Muscle of arm (tissue), 12 donors: ENCODE results near the gene TMEM139. TPM values are rescaled to one million over a fixed set of nuclear protein-coding genes. Genes with fewer than 3 reads are reported as not detected.
"Not testable (repeated sequence)": the region's sequence is repeated elsewhere in the genome, so short reads cannot be mapped to it uniquely, and the experiment has no call there.

Experiments used
- DNase-seq: peaks from one replicate; pipeline ENCODE4 v3.0.0-alpha.2; 2013
- polyA plus RNA-seq, 12 donors: library from polyadenylated mRNA; unstranded; fragments of 120-200 nt; gene quantifications; one replicate each; pipeline ENCODE4 v1.2.1, GENCODE V29; 2013; ENCODE audit not compliant: insufficient read length in 12 of 12

TMEM139 gene
- polyA plus RNA-seq, 12 donors = 0.53 to 4.1 (median 0.98) TPM; not detected in 2

DNA sequence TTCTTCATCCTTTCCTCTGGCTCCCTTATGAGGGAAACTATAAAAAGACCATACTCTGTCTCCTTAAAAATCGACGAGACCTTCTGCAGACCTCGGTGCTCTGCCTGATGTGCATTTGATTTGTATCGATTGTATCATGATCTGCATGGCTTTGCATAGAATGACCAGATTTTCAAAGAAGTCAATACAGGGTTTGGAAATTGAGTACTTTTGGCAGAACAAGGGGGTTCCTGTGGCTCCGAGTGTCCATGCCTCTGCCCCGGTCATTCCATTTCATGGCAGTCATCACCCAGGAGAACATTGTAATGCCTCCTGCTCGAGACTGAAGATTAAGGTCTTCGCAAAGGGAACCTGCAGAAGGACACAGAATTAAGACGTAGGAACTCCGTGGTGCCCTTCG is 4.1 kb downstream of the TMEM139 start:
- no peak for DNase-seq

DNA sequence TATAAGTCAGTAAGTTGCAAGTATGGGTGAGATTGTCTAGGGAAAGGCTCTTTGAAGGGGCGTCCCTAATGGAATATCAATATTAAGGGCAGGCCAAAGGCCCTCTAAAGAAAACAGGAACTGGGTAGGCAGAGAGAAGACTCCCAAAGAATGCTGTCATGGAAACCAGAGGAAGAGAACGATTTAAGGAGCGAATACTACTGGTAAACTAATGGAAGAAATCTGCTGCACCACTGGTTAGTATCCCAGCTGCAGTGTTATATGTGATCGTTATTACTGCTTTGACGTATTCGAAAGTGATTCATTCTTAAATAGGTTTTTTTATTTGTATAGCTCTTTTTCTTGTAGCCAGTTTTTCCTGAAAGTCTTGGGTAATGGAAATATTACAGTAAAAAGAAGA is 4.7 kb downstream of the TMEM139 start:
- no peak for DNase-seq

DNA sequence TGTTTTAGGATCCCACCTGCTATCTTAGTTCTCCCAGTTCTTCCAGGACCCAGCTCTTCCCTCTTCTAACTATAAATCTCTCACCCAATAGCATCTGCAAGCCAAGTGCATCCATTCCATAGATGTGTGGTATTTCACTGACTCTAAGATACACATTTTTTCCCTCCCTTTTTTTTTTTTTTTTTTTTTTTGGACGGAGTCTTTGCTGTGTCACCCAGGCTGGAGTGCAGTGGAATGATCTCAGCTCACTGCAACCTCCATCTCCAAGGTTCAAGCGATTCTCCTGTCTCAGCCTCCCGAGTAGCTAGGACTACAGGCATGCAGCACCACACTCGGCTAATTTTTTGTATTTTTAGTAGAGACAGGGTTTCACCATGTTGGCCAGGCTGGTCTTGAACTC is 5.1 kb downstream of the TMEM139 start:
- not testable (repeated sequence) for DNase-seq

DNA sequence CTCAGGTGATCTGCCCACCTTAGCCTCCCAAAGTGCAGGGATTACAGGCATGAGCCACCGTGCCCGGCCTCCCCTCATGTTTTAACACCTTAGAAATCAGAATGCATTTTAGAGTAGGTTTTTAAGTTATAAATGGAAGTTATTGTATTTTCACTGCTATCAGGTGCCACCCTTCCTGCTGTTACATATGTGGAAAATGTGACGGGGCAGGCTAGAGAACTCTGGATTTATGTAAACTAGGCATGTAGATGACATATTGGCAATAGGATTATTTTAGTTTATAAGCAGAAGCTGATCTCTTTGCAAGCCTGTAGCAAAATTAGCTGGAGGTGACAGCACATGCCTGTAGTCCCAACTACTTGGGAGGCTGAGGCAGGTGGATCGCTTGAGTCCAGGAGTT is 5.5 kb downstream of the TMEM139 start:
- DNase-seq = no peak

DNA sequence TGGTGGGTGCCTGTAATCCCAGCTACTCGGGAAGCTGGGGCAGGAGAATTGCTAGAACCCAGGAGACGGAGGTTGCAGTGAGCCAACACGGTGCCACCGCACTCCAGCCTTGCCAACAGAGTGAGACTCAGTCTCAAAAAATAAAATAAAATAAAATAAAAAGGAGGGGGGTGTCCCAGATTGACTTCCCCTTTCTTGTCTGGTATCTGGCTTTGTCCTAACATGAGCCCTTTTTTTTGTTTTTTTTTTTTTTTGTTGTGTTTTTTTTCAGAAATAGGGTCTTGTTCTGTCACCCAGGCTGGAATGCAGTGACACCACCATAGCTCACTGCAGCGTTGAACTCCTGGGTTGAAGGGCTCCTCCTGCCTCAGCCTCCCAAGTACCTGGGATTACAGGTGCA is 8.1 kb downstream of the TMEM139 start:
- DNase-seq = no peak

DNA sequence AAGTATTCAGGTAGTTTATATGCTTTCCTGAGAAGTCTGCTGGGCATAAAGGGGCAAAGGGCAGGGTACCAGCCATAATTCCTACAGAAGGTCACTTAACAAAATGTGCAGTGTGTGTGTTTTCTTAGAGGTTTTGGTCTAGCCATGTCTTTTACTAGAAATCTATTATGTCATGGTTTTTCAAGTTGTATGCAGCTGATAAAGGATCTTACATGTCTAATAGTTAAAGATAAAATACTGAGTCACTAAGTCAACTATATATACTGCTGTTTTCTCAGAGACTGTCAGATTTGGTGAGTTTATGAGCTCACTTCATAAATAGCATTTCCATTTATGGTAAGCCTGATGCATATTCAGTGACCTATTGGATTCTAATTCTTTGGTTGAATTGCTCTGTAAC is 11.1 kb downstream of the TMEM139 start:
- no peak for DNase-seq

DNA sequence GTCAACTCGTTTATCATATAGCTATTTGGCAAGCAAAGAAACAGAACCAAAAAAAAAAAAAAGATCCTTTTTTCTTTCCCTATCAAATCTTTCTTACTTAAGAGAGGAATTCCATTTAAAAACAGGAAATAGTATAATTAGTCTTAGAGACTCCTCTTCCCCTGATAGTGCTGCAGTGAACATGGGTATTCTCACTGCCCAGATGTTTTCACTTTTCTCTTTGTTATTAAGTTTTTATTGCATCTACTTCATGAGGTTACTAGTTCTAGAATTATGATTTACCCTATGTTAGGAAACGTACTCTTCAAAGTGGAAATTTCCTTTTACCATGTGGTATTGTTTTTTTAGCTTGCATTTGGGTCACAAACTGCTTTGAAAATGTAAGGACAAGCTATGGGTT is 11.9 kb downstream of the TMEM139 start:
- no peak for DNase-seq

DNA sequence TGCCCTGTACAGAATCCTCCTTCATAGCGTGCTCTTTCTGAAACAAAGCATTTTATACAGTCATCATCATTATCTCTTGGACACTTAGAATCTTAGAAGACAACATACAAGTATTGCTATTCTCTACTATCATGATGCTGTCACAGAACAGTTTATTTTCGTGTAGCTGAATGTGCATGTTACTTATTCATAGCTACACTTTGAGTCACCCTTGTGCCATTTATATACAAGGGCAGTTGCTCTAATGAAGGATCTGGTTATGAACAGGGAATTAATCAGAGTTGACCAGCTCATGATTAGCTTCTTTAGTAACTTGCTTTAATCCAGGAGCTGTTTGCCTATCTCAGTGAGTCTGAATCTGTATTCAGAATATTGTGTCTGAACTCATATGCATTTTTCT is 14.6 kb downstream of the TMEM139 start:
- DNase-seq = no peak

DNA sequence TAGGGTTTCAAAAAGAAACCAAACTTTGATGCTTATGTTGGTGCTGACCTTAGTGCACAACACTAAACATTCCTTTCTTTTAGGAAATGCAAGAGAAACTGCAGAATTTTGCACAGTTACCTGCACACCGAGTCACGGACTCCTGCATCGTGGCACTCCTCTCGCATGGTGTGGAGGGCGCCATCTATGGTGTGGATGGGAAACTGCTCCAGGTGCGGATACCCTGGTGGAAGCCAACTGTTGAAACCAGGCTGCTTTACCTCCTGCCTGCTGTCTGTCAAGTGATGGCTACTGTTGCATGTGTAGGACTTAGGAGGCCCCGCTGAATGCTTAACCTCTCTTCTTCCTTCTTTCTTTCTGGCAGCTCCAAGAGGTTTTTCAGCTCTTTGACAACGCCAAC is 15.1 kb downstream of the TMEM139 start:
- no peak for DNase-seq

DNA sequence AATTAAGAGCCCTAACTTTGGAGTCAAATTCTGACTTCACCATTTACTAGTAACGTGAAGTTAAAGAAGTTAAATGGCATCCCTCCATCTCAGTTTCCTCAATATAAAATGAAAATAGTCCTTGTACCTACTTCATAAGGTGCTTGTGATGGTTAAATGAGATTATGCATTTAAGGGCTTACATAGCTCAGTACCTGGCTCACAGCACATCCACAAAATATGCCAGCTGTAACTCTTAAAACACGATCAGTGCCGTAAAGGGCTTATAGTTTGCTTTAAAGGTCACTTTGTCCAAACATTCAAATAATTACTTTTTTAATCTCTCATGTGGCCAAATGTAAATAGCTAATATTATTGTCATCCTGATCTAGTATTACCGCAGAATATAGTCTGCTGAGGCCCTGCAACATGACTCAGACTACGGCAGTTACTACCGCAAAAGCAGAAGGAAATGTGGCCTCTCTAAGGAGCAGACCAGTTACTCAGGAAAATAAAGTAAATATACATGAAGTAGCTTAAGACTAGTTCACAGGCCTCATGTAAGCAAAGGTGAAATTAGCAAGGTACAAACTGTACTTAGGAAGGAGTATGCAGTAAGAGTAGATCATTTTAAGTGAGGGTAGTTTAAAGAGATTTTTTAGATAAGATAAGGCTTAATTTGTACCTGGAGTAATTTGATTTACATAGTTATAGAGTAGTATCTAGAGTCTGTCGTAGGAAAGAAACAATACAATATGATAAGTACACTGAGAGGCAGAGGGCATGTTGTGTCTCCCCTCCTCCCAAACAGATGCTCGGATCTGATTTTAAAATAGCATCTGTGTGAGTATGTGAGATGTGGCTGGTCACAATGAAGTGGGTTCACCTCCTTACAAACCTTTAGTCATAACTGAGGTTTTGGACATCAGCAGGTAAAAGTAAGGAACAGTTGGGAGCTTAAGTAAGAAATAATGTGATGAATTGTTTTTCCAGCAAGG is 16.5 kb downstream of the TMEM139 start:
- DNase-seq = no peak

DNA sequence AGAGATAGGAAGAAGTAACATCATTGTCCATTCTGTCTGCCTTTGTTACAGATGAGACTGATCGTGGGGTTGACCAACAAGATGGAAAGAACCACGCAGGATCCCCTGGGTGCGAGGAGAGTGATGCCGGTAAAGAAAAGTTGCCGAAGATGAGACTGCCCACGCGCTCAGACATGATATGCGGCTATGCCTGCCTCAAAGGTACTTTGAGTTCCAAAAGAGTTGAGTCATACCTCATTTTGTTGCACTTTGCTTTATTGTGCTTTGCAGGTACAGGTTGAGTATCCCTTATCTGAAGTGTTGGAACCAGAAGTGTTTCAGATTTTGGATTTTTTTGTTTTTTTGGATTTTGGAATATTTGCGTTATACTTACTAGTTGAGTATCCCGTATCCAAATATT is 19.0 kb downstream of the TMEM139 start:
- no peak for DNase-seq

DNA sequence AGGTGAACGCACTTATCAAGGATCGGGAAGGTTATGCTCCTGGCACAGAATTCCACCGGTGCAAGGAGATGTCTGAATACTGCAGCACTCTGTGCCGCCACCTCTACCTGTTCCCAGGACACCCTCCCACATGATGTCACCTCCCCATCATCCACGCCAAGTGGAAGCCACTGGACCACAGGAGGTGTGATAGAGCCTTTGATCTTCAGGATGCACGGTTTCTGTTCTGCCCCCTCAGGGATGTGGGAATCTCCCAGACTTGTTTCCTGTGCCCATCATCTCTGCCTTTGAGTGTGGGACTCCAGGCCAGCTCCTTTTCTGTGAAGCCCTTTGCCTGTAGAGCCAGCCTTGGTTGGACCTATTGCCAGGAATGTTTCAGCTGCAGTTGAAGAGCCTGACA is 20.2 kb downstream of the TMEM139 start:
- no peak for DNase-seq

DNA sequence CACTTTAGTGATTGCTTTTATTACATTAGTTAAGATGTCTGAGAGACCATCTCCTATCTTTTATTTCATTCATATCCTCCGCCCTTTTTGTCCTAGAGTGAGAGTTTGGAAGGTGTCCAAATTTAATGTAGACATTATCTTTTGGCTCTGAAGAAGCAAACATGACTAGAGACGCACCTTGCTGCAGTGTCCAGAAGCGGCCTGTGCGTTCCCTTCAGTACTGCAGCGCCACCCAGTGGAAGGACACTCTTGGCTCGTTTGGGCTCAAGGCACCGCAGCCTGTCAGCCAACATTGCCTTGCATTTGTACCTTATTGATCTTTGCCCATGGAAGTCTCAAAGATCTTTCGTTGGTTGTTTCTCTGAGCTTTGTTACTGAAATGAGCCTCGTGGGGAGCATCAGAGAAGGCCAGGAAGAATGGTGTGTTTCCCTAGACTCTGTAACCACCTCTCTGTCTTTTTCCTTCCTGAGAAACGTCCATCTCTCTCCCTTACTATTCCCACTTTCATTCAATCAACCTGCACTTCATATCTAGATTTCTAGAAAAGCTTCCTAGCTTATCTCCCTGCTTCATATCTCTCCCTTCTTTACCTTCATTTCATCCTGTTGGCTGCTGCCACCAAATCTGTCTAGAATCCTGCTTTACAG is 20.8 kb downstream of the TMEM139 start:
- DNase-seq = no peak

DNA sequence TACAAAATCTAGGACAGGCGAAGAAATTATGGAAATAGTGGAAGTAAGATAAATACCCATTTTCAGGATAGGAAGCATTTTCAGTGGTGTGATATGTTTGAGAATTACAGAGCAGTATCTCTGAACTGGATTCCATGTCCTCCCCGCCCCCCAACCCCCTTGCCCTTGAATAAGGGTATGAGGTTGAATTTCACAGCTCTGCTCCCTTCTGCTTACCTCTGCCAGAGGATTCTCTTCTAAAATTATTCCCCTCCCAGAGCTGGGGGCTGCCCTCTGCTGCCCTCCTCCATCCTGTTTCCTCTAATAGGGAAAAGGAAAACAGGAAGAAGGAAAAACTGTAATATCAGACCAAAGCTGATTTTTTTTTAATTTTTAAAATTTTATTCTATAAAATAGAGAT is 23.9 kb downstream of the TMEM139 start:
- DNase-seq = no peak

DNA sequence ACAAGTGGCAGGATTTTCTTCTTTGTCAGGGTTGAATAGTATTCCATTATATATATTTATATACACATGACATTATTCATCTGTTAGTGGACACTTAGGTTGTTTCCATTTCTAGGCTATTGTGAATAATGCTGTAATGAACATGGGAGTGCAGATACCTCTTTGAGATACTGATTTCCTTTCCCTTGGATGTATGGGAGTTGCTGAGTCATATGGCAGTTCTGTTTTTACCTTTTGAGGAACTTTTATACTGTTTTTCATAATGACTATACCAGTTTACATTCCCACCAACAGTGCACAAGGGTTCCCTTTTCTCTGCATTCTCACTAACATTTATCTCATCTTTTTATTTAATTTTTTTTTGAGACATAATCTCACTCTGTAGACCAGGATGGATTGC is 29.4 kb downstream of the TMEM139 start:
- DNase-seq = no peak

DNA sequence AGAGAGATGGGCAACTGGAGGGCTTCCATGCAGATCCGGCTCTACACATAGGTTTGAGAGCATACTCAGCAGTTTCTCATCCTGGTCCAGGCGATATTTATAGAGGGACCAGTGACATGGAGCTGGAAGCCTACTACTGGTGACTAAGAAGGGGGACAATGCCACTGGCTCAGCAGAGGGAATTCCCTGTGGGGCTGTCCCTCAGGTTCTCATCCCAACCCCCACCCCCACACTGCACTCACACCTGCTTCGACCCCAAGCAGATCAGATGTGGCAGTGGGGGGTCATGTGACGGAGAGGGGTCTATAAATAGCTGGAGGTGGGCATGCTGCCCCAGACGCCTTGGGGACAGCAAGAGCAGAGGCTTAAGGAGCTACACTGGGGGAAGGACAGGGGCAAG is 31.0 kb downstream of the TMEM139 start, which contains the start of gene CLCN1:
Gene CLCN1 (plus strand): TSS at position 336 of the 400 bp plus-strand sequence. CDS start 102 bp downstream, outside the sequence.
- DNase-seq = no peak

DNA sequence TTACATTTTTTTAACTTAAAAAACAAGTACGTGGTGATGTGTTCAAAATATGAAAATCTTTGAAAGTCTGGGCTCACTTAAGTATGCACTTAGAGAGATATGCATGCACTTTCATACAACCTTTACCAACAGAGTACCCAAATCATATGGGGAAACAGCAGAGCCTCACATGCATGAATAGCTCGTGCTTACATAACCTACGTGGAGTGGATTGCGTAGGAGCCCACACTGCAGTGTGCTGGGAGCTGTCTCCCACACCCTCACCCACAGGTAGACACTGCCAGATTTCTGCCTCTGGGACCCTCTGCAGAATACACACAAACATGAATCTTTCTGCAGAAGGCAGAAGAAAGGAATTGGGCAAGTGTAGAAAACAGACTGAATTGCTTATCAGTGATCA is 31.7 kb downstream of the TMEM139 start:
- no peak for DNase-seq

DNA sequence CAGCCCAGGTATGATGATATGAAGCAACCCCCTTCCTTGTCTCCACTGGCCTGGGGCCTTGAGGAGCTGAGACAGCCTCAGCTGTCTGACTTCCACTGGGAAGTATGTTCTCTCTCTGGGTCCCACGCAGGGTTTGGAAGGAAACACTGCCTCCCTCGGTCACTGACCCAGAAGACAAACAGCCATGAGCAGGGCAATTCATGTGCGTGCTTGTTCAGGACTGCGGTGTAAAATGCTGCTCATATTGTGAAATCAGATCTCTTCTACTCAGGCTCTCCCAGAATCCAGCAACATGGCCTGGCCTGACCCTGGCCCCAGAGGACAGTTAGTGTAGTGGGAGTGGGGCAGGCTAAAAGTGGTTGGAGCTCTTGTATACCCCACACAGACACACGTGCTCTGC is 33.9 kb downstream of the TMEM139 start:
- no peak for DNase-seq

DNA sequence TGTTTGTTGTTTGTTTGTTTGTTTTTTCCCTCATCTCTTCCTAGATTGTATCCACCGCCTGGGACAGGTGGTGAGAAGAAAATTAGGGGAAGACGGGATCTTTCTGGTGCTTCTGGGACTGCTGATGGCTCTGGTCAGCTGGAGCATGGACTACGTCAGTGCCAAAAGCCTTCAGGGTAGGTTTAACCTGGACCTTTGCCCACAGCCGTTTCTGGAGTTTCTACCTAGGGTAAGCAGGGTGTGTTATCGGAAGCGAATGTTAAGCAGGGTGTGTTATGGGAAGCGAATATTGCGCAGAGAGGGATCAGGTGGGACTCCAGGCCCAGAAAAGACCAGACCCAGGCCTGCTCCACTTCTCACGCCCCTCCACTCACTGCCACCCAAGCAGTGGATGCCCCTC is 35.9 kb downstream of the TMEM139 start:
- no peak for DNase-seq

DNA sequence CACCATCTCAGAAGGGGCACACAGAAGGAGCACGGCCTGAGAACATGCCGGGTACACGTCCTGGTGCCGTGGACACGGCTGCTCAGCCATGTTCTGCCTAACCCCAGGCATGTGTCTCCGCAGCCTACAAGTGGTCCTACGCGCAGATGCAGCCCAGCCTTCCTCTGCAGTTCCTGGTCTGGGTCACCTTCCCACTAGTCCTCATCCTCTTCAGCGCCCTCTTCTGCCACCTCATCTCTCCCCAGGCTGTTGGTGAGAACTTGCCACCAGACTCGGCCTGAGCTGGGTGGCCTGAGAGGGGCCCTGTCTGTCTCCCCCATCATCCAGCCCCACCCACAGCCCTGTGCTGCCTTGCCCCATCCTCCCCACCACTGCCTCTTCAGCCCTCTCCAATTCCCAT is 36.5 kb downstream of the TMEM139 start:
- no peak for DNase-seq

DNA sequence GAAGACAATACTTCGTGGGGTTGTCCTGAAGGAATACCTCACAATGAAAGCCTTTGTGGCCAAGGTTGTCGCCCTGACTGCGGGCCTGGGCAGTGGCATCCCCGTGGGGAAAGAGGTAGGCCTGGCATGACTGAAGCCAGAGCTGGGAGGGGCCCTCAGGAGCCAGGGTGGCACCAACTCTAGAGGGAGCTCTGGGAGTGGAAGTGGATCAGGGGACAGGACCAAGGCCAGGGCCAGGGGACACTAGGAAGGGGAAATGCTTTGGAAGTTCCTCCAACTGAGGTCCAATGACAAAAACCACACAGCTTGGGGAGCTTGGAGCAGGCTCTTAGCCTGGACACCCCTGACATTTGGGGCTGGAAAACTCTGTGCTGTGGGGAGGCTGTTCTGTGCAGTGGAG is 37.0 kb downstream of the TMEM139 start:
- DNase-seq = no peak

DNA sequence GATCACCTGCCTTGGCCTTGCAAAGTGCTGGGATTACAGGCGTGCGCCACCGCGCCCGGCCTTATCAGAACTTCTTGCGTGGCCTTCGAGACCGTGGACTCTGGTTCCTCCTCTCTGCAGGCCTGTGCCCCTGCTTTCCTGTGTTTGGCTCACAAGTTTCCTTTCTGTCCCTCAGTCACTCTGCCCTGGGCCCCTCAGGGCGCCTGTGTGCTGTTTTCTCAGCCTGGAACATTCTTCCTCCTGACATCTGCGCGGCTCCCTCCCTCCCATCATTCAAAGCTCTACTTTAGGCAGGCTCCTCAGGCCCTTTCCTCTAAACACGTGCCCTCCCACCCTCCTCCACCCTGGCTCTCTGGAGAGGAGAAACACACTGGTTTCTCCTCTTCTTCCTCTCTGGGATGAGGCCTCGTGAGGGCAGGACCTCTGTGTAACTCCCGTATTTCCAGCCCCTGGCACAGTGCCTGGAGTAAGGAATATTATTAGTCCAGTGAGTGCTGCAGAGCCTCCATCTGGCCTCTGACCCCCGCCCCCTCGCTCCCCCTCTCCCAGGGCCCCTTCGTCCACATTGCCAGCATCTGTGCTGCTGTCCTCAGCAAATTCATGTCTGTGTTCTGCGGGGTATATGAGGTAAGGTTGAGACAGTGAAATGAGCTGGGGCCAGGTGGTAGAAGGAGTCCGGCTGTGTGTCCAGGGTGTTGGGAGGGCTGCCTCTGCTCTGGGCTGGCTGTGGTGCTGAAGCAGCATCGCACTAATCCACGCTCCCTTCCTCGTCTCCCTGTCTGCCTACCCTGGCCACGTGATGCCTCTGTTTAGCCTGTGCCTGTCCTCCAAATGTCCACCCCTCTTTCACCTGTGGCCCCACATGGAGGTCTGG is 38.2 kb downstream of the TMEM139 start:
- DNase-seq = peak; percentile 23
